NCI-H1105 (cell line): ENCODE results near the gene KRTAP10-1.

Source experiments
- DNase-seq: peaks from one replicate; lab custom pipeline; 2025; lab: John Stamatoyannopoulos, UW

The KRTAP10-1 gene

DNA sequence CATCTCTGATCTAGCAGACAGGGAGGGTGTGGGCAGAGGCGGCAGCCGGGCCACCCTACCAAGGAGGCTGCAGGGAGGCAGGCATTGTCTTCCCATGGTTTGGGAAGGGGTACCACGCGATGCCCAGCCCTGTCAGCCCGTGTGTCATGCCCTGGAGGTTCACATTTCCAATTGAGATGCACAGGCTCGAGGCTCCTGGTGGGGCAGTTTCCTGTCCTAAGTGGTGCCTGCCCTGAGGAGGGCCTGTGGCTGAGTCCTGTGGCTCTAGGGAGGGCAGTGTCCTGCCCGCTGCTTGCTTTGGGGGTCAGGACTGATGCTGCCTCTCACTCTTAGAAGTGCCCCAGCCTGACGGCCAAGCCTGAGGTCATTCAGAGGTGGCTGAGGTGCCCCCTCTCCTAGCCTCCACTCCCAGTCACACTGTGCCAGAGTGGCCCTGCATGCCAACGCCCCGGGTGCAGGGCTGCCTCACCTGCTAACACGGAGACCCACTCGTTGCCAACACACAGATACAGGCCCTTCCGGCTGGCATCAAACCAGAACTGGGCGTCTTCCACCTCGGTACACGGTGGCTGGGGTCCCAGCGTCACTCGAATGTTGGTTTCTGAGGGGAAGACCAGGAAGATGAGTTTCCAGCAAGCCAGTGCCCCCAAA, 11.9 kb downstream of the KRTAP10-1 start:
- DNase-seq: no peak

- no peak for DNase-seq
Observed at GRCh38 chr21:44527156-44527982, 12.6 kb downstream of the KRTAP10-1 start.

- no peak for DNase-seq
Observed at GRCh38 chr21:44526096-44526997, 13.6 kb downstream of the KRTAP10-1 start.

DNA sequence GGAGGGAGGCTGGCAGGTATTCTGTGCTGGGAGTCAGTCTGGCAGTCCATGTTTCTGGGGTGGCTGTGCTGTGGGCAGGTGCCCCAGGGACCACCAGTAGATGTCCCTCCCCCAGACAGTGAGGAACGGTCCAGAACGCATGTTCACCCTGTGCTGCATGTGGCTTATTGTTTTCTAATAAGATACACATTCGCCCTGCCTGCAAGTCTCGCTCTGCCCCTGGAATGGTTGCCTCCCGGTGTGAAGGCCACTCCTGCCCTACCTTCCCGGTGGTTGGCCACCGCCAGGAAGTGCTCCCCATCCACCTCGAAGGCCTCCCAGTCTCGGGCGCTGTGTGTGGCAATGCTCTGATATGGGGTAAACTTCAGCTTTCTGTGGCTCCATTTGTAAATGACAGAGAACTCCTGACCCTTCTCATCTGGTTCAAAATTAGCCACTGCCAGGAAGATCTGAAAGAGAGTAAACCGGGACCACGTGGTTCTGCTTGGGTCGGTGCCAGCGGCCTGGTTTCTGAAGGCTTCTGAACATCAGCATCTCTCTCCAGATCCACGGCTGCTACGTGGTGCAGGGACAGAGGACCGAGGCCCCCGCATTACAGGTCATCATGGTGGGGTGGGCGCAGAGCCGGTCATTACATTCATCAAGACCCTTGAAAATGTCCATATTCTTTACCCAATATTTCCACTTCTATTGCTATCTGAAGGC, 14.5 kb downstream of the KRTAP10-1 start:
- no peak for DNase-seq

DNA sequence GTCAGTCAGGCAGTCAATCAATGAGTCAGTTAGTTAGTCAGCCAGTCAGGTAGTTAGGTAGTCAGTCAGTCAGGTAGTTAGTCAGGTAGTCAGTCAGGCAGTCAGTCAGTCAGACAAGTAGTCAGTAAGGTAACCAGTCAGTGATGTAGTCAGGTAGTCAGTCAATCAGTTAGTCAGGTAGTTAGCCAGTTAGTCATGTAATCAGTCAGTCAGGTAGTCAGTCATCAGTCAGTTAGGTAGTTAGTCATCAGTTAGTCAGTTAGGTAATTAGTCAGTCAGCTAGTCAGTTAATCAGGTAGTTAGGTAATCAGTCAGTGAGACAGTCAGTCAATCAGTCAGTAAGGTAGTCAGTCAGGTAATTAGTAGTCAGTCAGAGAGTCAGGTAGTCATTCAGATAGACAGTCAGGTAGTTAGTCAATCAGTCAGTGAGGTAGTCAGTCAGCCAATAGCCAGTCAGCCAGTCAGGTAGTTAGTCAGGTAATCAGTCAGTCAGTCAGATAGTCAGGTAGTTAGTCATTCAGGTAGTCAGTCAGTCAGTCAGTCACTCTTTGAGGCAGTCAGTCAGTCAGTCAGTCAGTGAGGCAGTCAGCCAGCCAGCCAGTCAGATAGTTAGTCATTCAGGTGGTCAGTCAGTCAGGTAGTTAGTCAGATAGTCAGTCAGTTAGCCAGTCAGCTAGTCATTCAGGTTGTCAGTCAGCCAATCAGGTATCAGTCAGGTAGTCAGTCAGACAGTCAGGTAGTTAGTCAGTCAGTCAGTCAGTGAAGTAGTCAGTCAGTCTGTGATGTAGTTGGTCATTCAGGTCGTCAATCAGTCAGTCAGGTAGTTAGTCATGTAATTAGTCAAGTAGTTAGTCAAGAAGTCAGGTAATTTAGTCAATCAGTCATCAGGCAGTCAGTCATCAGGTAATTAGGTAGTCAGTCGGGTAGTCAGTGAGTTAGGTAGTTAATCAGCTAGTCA, 15.3 kb downstream of the KRTAP10-1 start:
- no peak for DNase-seq

- DNase-seq: no peak
Observed at GRCh38 chr21:44523567-44524413, 16.2 kb downstream of the KRTAP10-1 start.

- DNase-seq: no peak
Observed at GRCh38 chr21:44522753-44523204, 17.2 kb downstream of the KRTAP10-1 start.

- DNase-seq: no peak
Observed at GRCh38 chr21:44521928-44522752, 17.9 kb downstream of the KRTAP10-1 start.

DNA sequence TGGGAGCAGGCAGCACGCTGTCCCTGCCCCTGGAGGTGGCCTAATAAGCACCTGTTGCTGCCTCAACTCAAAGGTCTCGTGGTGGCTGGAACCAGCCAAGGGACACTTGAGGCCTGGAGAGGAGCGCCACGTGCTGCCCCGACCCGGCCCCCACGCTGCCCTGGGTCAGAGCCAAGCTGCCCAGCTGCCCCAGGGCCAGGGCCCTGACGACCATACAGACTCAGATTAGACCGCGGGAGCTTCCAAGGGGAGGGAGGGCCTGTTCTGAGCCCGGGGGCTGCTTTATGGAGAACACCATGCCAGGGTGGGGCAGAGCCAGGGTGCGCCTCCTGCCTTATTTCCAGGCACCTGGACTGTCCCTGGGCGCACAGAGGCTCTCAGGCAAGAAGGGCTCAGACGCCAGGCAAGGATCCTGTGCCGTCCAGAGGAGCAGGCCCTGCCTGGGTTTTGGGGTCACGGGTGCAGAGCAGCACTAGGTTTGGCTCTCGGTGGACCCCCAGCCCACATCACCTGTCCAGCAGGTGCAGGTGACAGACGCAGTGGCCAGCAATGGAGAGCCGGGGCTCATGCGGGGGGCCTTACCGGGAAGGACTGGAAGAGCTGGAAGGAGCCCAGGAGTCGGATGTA, 18.6 kb downstream of the KRTAP10-1 start:
- no peak for DNase-seq

GRCh38 chr21:44520326-44521300, 19.4 kb downstream of the KRTAP10-1 start:
- no peak for DNase-seq

DNA sequence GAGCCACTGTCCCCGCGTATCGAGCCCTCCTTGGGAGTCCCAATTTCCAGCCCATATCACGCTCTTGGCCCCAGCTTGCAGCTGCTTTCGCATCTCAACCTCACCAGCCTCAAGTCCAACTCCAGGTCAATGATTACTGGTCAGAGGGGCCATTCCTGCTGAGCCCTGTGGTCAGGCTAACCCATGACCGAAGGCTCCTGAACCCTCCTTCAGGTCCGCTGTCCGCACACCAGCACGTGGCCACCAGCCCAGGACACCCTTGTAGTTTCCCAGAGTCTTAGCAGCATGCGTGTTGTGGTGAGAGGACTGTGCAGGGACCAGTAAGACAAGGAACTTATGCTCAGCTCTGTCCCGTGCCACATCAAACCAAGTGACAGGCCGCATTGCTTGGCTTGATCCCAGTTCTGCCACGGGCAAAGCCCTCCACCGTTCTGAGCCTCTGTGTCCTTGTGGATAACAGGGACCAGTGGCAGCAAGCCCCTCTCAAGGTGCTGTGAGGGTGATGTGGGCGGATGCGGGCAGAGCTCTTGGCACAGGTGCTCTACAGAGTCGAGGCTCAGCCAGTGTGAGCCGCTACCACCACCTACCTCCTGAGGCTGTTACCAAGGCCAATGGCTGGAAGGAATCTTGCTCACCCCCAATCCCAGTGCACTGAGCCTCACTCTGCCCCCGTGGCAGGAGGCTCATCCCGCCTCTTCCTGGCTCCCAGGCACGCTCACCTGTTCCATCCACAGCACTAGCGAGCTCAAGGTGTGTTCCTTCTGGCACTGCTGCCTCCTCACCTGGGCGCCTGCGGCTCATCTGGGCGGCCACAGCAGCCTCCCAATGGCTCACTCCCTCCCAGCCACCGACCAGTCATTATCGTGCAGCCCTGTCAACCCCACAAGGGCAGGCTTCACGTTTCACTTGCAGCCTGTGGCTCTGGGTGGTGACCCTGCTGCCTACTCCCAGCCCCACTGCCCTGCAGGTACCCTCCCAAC, 20.4 kb downstream of the KRTAP10-1 start:
- no peak for DNase-seq

DNA sequence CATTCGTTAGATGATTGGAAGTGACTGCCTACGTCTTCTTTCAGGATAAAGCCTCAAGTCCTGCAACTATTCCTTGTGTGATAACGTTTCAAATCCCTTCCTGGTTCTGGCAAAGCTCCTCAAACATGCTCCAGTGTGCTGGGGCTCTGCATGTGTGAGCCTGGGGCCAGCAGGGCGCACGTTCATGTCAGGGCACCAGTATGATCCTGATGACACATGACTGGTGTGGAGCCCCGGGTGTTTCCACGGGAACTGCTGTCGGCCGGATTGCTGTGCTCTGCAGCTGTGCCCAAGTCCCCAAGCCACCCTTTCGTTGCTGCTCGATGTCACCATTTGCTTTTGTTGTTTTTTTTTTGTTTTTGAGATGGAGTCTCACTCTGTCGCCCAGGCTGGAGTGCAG, 21.3 kb downstream of the KRTAP10-1 start:
- no peak for DNase-seq

GRCh38 chr21:44517175-44517899, 22.7 kb downstream of the KRTAP10-1 start:
- DNase-seq: no peak

GRCh38 chr21:44516828-44517174, 23.2 kb downstream of the KRTAP10-1 start:
- DNase-seq: no peak

DNA sequence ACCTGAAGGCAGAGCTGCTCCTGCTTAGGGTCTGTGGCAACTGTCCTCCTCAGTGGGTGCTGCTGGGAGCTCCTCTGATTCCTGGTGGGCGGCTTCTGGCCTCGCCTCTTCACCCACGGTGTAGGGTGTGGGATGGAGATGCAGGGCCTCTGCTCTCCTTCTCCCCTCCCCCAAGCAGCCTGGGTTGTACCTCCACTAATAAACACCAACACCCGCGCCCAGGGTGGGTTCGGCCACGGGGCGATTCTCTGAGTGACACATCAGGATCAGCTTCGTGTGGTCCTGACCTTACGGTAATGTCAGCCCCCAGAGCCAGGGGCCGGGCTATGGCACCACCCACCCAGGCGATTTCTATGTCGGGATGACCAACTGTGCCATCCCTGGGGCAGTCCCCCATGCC, 23.7 kb downstream of the KRTAP10-1 start:
- no peak for DNase-seq
